Epithelial cell of proximal tubule (primary cell): ENCODE data around the gene PIEZO2. TPM values are rescaled to one million over a fixed set of nuclear protein-coding genes. Genes with fewer than 3 reads are reported as not detected.

Experiments
- DNase-seq: peaks from one replicate; pipeline ENCODE4 v3.0.0-alpha.2; 2011; ENCODE audit warnings: low read depth
- H3K4me3 ChIP-seq: 2 replicates; pipeline ENCODE4 v1.5.1; 2011; ENCODE audit warnings: low read depth, mild to moderate bottlenecking, low read length
- CTCF ChIP-seq: conservative IDR thresholded peaks from 2 replicates; pipeline ENCODE4 v1.5.1; 2012; ENCODE audit warnings: low read depth, mild to moderate bottlenecking, low read length
- total RNA-seq: library from RNA; depleted of rRNA; stranded (reverse); fragments of >200 nt; gene quantifications from 2 replicates; pipeline ENCODE4 v1.2.3, GENCODE V29; 2015

PIEZO2 gene
- total RNA-seq, 1 donor from 2014 or later, result 7.5 TPM

GRCh38 chr18:10685484-10685883 is 463.9 kb downstream of the PIEZO2 start:
- no peak overlapping the region for H3K4me3 ChIP-seq
- no peak for TF ChIP-seq CTCF
- no peak for DNase-seq

GRCh38 chr18:10682368-10682714 is 467.0 kb downstream of the PIEZO2 start:
- peak; percentile 12 for TF ChIP-seq CTCF
- DNase-seq, result no peak

GRCh38 chr18:10681581-10682367 is 467.6 kb downstream of the PIEZO2 start:
- H3K4me3 ChIP-seq, result no peak overlapping the region
- no peak for TF ChIP-seq CTCF
- no peak for DNase-seq

More at GRCh38 chr18:10682368-10682714, 467.0 kb downstream of the PIEZO2 start:
- no peak overlapping the region for H3K4me3 ChIP-seq

DNA sequence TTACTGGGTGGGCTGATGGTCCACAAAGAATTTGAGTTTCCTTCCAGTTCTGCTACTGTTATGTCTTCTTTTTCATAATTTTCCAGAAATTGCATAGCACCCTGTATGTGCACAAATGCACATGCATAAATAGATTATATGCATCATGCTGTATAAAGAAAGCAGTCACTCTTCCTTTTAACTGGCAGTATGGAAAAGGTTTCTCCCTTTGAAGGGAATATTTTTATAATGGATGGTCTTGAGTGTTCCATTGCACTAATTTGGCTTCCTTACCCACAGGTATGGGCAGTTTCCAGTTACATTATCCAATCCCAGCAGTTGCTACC is 469.1 kb downstream of the PIEZO2 start:
- no peak overlapping the region for H3K4me3 ChIP-seq
- no peak for TF ChIP-seq CTCF
- no peak for DNase-seq

DNA sequence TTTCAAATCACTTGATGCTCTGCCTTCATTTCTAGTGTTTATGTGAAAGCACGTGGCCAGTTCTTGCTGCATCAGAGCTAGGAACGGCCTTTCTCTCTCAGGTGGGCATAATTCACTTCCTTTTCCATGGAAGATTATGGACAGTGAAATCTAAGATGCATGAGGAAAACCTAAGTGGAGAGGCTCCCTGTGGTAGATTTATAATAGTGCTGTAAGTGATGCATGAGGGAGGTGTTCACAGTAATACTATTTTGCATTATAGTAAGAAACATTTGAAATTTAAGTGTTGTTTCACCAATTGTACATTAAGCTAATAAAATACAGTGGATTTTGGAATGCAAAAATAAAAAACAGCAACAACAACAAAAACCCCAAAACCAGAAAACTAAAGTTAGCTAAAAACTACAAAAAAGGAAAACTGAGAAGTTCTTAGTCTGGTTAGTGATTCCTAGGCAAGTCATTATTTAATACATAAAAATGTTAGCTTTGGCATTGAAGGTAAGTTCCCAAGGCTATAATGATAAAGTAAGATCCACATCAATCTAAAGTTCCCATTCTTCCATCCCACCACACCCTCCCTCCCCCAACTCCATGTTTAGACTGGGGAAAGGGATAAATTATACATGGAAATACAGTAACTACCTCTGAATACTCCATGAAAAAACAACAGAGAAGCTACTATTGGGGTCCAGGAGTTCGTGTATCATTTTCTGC is 469.7 kb downstream of the PIEZO2 start:
- no peak overlapping the region for H3K4me3 ChIP-seq
- TF ChIP-seq CTCF, result no peak
- no peak for DNase-seq

DNA sequence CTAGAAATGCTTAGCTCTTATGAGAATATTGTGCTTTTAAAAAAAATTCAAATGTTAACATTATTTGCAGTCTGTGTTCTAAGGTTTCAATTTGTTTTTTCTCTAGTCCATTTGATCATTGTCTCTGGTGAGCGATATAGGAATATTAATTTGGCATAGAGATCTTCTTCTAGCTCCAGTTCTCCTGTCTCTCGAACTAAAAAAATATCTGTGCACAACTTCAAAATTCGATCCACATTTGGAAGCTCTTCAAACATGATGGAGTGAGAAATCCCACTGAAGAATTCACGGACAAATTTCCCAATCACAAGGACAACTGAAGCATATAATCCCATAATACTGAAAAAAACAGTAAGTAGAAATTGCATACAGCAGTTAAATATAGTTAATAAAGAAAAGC is 477.9 kb downstream of the PIEZO2 start:
- DNase-seq, result no peak
- no peak overlapping the region for H3K4me3 ChIP-seq
- TF ChIP-seq CTCF, result no peak

DNA sequence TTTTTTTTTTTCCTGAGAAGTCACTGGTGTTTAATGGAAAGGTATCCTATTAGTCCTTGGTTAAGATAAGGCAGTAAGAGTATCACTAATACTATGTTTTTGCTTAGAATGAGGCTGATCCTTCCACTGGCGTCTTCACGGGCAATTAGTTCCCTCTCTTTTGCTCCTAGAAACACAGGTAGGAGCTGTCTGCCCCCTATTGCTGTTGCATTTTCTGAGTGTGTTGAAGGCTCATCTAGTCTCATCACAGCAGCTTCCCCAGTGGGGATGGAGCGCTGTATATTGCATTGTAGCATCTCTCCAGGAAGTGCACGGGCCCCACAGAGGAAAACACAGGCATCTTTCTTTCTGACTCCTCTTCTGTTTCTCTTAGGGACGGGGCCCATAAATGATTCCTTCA is 478.5 kb downstream of the PIEZO2 start:
- no peak for TF ChIP-seq CTCF
- H3K4me3 ChIP-seq, result no peak overlapping the region
- no peak for DNase-seq
